BLaER1 treated with 17β-estradiol and CSF1 and Interleukin-3, amounts not matched to agents 10 nM and 100 nM (cell line): ENCODE results near the gene CBX2.
"Not testable (repeated sequence)": the region's sequence is repeated elsewhere in the genome, so short reads cannot be mapped to it uniquely, and the experiment has no call there.

Experiments used
- H3K27ac ChIP-seq, 11 experiments: shearing (Covaris generic); formaldehyde crosslinking; 2 replicates each; pipeline ENCODE4 v1.8.1; 2022
- H3K27me3 ChIP-seq, 11 experiments: shearing (Covaris generic); formaldehyde crosslinking; 2 replicates each; pipeline ENCODE4 v1.8.1; 2022
- H3K36me3 ChIP-seq, 11 experiments: shearing (Covaris generic); formaldehyde crosslinking; 2 replicates each; pipeline ENCODE4 v1.8.1; 2022
- H3K4me1 ChIP-seq, 10 experiments: shearing (Covaris generic); formaldehyde crosslinking; 2 replicates each; pipeline ENCODE4 v1.8.1; 2022
- H3K4me2 ChIP-seq, 11 experiments: shearing (Covaris generic); formaldehyde crosslinking; 2 replicates each; pipeline ENCODE4 v1.8.1; 2022
- H3K4me3 ChIP-seq, 10 experiments: shearing (Covaris generic); formaldehyde crosslinking; 2 replicates each; pipeline ENCODE4 v1.8.1; 2022
- H3K9ac ChIP-seq, 11 experiments: shearing (Covaris generic); formaldehyde crosslinking; 2 replicates each; pipeline ENCODE4 v1.8.1; 2022
- H3K9me3 ChIP-seq, 11 experiments: shearing (Covaris generic); formaldehyde crosslinking; replicated peaks in 1 of 11; 2 replicates each; pipeline ENCODE4 v1.8.1; 2022
- H4K20me1 ChIP-seq, 11 experiments: shearing (Covaris generic); formaldehyde crosslinking; 2 replicates each; pipeline ENCODE4 v1.8.1; 2022
- Cebpa-rat ChIP-seq, 11 experiments: shearing (Covaris generic); IDR thresholded peaks; 2 replicates each; pipeline ENCODE4 v1.8.1; 2022

CBX2 gene

DNA sequence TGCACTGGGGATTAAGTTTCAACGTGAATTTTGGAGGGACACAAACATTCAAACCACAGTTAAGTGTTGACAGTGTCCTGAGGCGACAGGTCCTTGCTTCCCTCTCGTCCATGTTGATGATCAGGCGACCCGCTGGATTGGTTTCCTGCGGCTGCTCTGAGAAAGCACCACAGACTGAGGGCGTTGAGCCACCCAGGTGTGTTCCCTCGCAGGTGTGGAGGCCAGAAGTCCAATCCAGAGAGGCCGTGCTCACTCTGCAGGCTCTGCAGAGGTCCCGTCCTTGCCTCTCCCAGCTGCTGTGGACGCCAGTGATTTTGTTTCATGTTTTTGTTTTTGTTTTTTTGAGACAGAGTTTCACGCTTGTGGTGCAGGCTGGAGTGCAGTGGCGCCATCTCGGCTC is 22.4 kb upstream of the CBX2 start:
- no peaks in the 10 kb centered on the region for H3K36me3 ChIP-seq
- H3K4me2 ChIP-seq: no peak overlapping the region
- H4K20me1 ChIP-seq: no peaks in the 10 kb centered on the region
- H3K4me1 ChIP-seq: peaks cover 12 to 39% (median 35%) of the 10 kb centered on the region in 10 experiments
- H3K27me3 ChIP-seq: peaks cover 0 to 8% (median 0%) of the 10 kb centered on the region in 11 experiments; a peak in 1 of 22 replicates
- no peak overlapping the region for H3K27ac ChIP-seq
- no peak for TF ChIP-seq Cebpa-rat (IDR thresholded peaks at IDR 0.05)
- H3K4me3 ChIP-seq: no peak overlapping the region
- H3K9me3 ChIP-seq: no peaks in the 10 kb centered on the region
- H3K9ac ChIP-seq: no peak overlapping the region

DNA sequence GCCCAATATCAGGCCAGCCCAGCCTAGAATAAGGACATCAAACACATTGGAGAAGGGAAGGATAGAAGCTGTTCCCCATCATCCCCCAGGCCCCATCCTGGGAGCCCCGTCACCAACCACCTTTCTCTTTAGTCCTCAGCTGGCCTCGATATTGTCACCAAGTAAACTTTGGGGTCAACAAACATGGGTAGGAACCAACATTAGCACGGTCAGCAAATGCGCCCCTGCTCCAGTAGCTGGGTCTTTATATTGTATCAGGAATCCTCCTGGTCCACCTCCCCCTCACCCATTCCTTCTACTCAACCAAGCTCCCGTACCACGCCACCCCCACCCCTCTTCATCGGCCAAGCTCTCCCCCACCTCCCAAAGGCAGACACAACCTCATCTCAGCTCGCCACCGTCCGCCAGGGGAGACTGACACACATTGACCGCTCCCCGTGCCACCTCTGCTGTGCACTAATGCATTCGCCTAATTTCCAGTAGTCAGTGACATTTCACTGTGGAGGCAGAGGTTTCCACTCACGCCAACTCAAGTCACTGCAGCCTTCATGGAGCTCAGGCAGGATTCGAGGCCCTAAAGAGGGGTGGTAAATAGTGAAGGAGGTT is 20.7 kb upstream of the CBX2 start:
- no peak for TF ChIP-seq Cebpa-rat (IDR thresholded peaks at IDR 0.05)
- Histone ChIP-seq H4K20me1 (no peaks in the 10 kb centered on the region), H3K27ac (no peak overlapping the region), H3K9me3 (no peaks in the 10 kb centered on the region), H3K4me1 (peaks cover 18 to 52% (median 48%) of the 10 kb centered on the region in 10 experiments), H3K27me3 (peaks cover 0 to 4% (median 0%) of the 10 kb centered on the region in 11 experiments; a peak in 1 of 22 replicates), H3K36me3 (no peaks in the 10 kb centered on the region), H3K4me2 (peak overlapping the region in 5 of 11 experiments; percentile 49 to 68 (median 62); a peak in 6 of 22 replicates), H3K4me3 (no peak overlapping the region), H3K9ac (no peak overlapping the region)

DNA sequence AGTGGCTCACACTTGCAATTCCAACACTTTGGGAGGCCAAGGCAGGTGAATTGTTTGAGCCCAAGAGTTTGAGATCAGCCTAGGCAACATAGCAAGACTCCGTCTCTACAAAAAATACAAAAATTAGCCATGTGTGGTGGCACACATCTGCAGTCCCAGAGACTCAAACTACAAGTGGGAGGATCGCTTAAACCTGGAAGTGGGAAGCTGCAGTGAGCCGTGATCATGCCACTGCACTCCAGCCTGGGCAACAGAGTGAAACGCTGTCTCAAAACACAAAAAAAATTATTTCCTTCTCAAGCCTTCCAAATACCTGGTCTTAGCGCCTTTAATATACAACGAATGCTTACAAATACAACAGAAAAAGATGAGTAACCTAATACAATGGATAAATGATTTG is 19.7 kb upstream of the CBX2 start:
- Histone ChIP-seq H3K4me3 (no peak overlapping the region), H3K4me1 (peaks cover 24 to 57% (median 54%) of the 10 kb centered on the region in 10 experiments), H4K20me1 (no peaks in the 10 kb centered on the region), H3K9ac (no peak overlapping the region), H3K36me3 (no peaks in the 10 kb centered on the region), H3K9me3 (no peaks in the 10 kb centered on the region), H3K4me2 (peak overlapping the region in 10 of 11 experiments; percentile 1 to 68 (median 48); a peak in 16 of 22 replicates), H3K27me3 (peaks cover 0 to 8% (median 0%) of the 10 kb centered on the region in 11 experiments; a peak in 2 of 22 replicates), H3K27ac (no peak overlapping the region; a peak in 1 of 22 replicates)
- no peak for TF ChIP-seq Cebpa-rat (IDR thresholded peaks at IDR 0.05)

DNA sequence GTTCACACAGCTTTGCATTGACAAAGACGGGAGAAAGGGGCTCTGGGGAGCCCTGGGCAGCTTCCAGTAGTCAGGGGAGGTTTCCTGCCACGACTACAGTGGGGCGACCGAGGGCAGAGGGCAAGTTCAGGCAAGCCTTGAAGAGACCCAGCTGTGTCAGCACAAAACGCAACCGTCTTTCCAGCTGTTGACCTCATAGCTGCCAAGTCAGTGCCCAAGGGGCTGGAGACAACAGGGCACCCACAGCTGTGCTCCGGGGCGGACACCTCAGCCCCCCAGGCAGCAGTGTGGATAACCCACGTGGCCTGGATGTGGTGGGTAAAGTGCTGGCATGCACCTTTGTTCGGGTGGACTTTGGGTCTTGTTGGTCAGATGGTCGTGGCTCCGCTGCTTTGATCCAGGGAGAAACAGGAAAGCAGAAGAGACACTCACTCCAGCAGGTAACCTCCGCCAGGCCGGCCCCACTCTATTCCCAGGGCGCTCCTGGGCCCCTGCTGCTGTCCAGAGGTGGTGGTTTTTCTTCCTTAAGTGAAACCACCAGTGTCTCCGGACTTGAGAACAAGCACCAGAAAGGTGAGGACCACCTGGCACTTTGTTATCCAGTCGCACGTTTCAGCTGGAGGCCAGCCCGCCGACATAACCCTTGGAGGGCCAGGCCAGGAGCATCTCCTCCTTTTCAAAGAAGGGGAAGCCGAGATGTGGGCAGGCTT is 17.6 kb upstream of the CBX2 start:
- no peaks in the 10 kb centered on the region for H3K36me3 ChIP-seq
- H3K27me3 ChIP-seq: peaks cover 0 to 8% (median 0%) of the 10 kb centered on the region in 11 experiments; a peak in 2 of 22 replicates
- peak overlapping the region; percentile 65 to 89 (median 78) for H3K4me2 ChIP-seq
- H3K4me1 ChIP-seq: peaks cover 24 to 68% (median 63%) of the 10 kb centered on the region in 10 experiments
- peak overlapping the region in 10 of 11 experiments; percentile 18 to 73 (median 42); a peak in 17 of 22 replicates for H3K27ac ChIP-seq
- no peak for TF ChIP-seq Cebpa-rat (IDR thresholded peaks at IDR 0.05)
- H3K9me3 ChIP-seq: no peaks in the 10 kb centered on the region
- H3K9ac ChIP-seq: peak overlapping the region in 4 of 11 experiments; percentile 0 to 62 (median 27); a peak in 6 of 22 replicates
- no peaks in the 10 kb centered on the region for H4K20me1 ChIP-seq
- H3K4me3 ChIP-seq: no peak overlapping the region; a peak in 1 of 20 replicates

DNA sequence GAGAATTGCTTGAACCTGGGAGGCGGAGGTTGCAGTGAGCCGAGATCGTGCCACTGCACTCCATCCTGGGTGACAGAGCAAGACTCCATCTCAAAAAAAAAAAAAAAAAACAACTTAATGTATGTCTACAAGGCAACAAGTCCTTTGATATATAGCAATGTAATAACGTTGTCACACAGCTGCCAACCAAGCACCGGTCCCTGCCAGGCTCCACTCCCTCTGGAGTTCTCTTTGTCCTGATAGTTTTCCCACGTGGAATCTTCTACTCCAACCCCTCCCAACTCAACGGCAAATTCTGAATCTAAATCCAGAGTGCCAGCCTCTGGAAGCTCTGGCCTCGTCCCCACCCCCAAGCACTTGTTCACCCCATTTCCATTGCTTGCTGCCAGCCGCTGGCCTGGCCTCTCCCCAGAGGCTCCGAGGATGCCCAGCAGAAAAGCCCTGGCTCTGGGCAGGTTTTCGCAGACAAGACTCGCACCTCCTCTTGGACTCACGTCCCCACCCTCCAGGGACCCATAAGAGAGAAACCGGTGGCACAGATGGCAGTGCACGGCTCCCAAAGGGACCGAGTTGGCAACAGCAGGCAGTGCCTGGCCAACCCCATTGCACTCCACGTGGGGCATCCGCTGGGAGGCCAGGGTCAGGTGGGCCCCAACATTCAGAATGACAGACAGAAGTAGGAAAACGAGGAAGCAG is 15.9 kb upstream of the CBX2 start:
- H3K27ac ChIP-seq: 0 out of 22 replicates have a peak overlapping the region, but pooled peaks of 1 of the 11 experiments have one; percentile 11
- H3K9me3 ChIP-seq: no peaks in the 10 kb centered on the region
- peaks cover 24 to 68% (median 63%) of the 10 kb centered on the region in 10 experiments for H3K4me1 ChIP-seq
- no peak overlapping the region for H3K4me3 ChIP-seq
- no peak for TF ChIP-seq Cebpa-rat (IDR thresholded peaks at IDR 0.05)
- no peaks in the 10 kb centered on the region for H4K20me1 ChIP-seq
- no peak overlapping the region; a peak in 1 of 22 replicates for H3K9ac ChIP-seq
- H3K36me3 ChIP-seq: no peaks in the 10 kb centered on the region
- peak overlapping the region; percentile 19 to 89 (median 76); a peak in 20 of 22 replicates for H3K4me2 ChIP-seq
- peaks cover 0 to 8% (median 0%) of the 10 kb centered on the region in 11 experiments; a peak in 2 of 22 replicates for H3K27me3 ChIP-seq

DNA sequence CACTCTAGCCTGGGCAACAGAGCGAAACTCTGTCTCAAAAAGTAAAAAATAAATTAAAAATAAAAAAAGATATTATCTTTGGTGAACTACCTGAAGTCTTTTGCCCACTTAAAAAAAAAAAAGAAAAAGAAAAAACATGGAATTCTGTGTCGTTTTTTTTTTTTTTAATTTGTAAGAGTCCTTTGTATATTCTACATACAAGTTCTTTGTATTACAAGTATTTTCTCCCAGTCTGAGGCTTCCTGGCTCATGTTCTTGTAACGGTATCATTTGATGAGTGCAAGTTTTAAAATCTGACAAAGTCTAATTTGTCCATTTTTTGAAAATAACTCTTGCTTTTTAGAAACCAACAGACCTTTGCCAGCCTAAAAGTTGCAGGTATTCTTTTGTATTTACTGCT is 12.2 kb upstream of the CBX2 start:
- Histone ChIP-seq H3K4me2 (no peak overlapping the region), H3K36me3 (no peaks in the 10 kb centered on the region), H3K27me3 (peaks cover 0 to 8% (median 0%) of the 10 kb centered on the region in 11 experiments; a peak in 2 of 22 replicates), H3K27ac (no peak overlapping the region), H3K4me1 (peaks cover 11 to 37% (median 35%) of the 10 kb centered on the region in 10 experiments), H3K9me3 (no peaks in the 10 kb centered on the region), H3K9ac (no peak overlapping the region), H4K20me1 (no peaks in the 10 kb centered on the region), H3K4me3 (no peak overlapping the region)
- TF ChIP-seq Cebpa-rat (IDR thresholded peaks at IDR 0.05): no peak

DNA sequence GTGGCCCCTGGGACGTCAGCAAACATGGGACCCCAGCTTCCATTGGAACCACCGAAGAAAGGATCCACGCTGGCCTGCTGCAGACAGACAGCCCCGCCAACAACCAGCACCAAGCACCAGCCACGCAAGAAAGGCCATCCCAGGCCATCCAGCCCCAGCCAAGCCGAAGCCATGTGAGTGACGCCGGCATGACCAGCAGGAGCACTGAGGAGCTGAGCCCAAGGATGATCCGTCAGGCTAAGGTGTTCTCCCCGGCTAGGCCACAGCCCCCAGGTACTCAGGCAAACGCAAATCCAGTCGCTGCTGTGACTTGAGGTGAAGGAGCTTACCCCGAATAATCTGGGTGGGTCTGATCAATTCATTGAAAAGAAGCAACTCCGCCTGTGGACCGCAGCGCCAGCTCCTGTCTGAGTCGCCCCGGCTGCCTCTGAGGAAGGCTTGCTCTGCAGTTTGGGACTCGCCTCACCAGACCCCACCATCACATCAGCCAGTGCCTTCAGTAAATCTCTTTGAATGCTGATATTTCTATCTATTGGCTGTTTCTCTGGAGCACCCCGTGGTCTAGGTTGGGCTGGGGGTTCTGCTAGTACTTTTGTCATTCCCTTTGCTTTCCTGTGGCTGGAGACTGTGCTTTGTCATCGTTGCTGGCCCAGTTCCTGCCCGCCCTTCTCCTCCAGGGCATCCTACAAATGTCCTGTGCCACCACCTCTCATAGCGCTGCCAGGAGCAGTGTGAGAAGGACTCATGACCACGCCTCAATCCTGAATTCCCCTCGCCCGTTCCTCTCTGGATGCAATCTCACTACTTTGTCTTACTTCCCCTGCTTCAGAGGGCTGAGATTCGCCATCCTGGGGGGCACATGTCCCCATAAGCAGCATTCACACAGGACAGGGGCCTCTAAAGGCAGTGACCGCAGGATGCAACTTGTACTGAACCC is 8.1 kb upstream of the CBX2 start:
- Histone ChIP-seq H3K27me3 (peaks cover 0 to 8% (median 0%) of the 10 kb centered on the region in 11 experiments; a peak in 4 of 22 replicates), H3K27ac (no peak overlapping the region)

DNA sequence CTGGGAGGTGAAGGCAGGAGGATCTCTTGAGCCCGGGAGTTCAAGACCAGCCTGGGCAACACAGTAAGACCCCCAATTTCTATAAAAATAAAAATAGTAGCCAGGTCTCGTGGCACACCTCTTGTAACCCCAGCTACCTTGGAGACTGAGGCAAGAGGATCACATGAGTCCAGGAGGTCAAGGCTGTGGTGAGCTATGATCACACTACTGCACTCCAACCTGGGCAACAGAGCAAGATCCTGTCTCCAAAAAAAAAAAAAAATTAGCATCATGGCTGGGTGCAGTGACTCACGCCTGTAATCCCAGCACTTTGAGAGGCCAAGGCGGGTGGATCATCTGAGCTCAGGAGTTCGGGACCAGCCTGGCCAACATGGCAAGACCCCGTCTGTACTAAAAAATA is 6.7 kb upstream of the CBX2 start:
- TF ChIP-seq Cebpa-rat (IDR thresholded peaks at IDR 0.05): no peak
- Histone ChIP-seq H3K27ac (no peak overlapping the region), H3K4me3 (no peak overlapping the region), H3K27me3 (peaks cover 0 to 15% (median 8%) of the 10 kb centered on the region in 11 experiments; a peak in 19 of 22 replicates), H3K4me1 (peaks cover 0 to 7% (median under 1%) of the 10 kb centered on the region in 10 experiments; a peak in 9 of 20 replicates), H3K9ac (no peak overlapping the region), H3K4me2 (no peak overlapping the region), H3K36me3 (no peaks in the 10 kb centered on the region), H4K20me1 (no peaks in the 10 kb centered on the region), H3K9me3 (no peaks in the 10 kb centered on the region)

More for the DNA sequence above, 8.1 kb upstream of the CBX2 start:
- Histone ChIP-seq H4K20me1 (no peaks in the 10 kb centered on the region), H3K4me2 (peak overlapping the region in 4 of 11 experiments; percentile 1 to 37 (median 2); a peak in 3 of 22 replicates), H3K4me1 (peaks cover 0 to 6% (median 0%) of the 10 kb centered on the region in 10 experiments; a peak in 4 of 20 replicates), H3K9ac (no peak overlapping the region), H3K9me3 (no peaks in the 10 kb centered on the region), H3K4me3 (no peak overlapping the region), H3K36me3 (no peaks in the 10 kb centered on the region)
- TF ChIP-seq Cebpa-rat (IDR thresholded peaks at IDR 0.05): no peak

DNA sequence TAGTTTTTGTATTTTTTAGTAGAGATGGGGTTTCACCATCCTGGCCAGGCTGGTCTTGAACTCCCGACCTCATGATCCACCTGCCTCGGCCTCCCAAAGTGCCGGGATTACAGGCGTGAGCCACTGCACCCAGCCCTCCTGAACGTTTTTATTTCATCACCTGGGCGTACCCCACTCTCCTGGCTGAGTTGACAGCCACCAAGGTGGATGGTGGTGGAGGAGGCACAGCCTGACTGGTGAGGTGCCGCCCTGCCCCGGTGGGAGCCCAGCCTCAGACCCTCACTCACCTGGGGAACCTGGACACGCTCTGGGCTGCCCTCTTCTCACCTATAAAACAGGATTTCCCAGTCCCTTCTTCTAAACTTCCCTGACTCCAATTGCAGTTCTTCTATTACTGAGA is 5.2 kb upstream of the CBX2 start:
- H4K20me1 ChIP-seq, H3K9me3 ChIP-seq, H3K36me3 ChIP-seq, H3K9ac ChIP-seq, H3K4me3 ChIP-seq, H3K4me2 ChIP-seq, H3K27ac ChIP-seq: not testable (repeated sequence)
- Histone ChIP-seq H3K27me3 (peaks cover 0 to 25% (median 18%) of the 10 kb centered on the region in 11 experiments; a peak in 20 of 22 replicates), H3K4me1 (peaks cover 9 to 17% (median 12%) of the 10 kb centered on the region in 10 experiments; a peak in 19 of 20 replicates)
